GM06990 (cell line): Measurements from ENCODE around the gene TBC1D22B.

Experiments
- DNase-seq: peaks from one replicate; pipeline ENCODE4 v3.0.0-alpha.2; 2011; ENCODE audit not compliant: insufficient read length; ENCODE audit errors: extremely low read depth
- H3K27me3 ChIP-seq: replicated peaks from 2 replicates; pipeline ENCODE4 v1.6.0; 2011; ENCODE audit warnings: low read length; ENCODE audit not compliant: control insufficient read depth, insufficient read depth
- H3K36me3 ChIP-seq: 2 replicates; pipeline ENCODE4 v1.5.1; 2011; ENCODE audit warnings: low read length; ENCODE audit not compliant: control insufficient read depth, insufficient read depth
- H3K4me3 ChIP-seq: replicated peaks from 2 replicates; pipeline ENCODE4 v1.5.1; 2011; ENCODE audit warnings: low read depth, mild to moderate bottlenecking, control low read depth, low read length
- CTCF ChIP-seq: IDR thresholded peaks from 2 replicates; pipeline ENCODE4 v1.5.1; 2011; ENCODE audit warnings: low read length, control low read depth, mild to moderate bottlenecking, inconsistent platforms; ENCODE audit not compliant: insufficient read depth, poor library complexity, severe bottlenecking

Gene TBC1D22B

GRCh38 chr6:37319856-37320480 is 62.4 kb downstream of the TBC1D22B start:
- H3K36me3 ChIP-seq, result peaks cover 9% of the 10 kb centered on the region
- no peak for TF ChIP-seq CTCF
- no peak for DNase-seq
- no peak overlapping the region for H3K4me3 ChIP-seq
- no peaks in the 10 kb centered on the region for H3K27me3 ChIP-seq

GRCh38 chr6:37320646-37321045 is 63.1 kb downstream of the TBC1D22B start:
- DNase-seq, result no peak
- no peak overlapping the region for H3K4me3 ChIP-seq
- peaks cover 9% of the 10 kb centered on the region for H3K36me3 ChIP-seq
- no peaks in the 10 kb centered on the region for H3K27me3 ChIP-seq
- no peak for TF ChIP-seq CTCF

DNA sequence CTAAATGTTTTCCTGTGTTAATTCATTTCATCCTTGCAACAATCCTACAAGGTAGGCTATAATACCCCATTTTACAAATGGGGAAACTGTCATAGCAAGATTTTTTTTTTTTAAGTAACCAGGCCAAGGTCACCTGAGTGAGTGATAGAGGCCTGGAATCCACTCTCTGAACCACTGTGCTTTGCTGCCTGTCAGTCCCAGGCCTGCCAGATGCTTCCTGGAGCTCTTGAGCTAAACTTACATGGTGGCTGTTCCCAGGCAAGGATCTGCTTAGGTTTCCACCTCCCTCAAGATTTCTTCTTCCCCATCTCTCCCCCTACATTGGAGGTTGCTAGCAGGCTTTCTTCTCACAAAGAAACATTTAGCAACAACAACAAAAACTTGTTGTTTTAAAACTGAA is 63.5 kb downstream of the TBC1D22B start:
- Histone ChIP-seq H3K27me3 (no peaks in the 10 kb centered on the region), H3K36me3 (peaks cover 9% of the 10 kb centered on the region), H3K4me3 (no peak overlapping the region)
- TF ChIP-seq CTCF, result no peak
- DNase-seq, result no peak

DNA sequence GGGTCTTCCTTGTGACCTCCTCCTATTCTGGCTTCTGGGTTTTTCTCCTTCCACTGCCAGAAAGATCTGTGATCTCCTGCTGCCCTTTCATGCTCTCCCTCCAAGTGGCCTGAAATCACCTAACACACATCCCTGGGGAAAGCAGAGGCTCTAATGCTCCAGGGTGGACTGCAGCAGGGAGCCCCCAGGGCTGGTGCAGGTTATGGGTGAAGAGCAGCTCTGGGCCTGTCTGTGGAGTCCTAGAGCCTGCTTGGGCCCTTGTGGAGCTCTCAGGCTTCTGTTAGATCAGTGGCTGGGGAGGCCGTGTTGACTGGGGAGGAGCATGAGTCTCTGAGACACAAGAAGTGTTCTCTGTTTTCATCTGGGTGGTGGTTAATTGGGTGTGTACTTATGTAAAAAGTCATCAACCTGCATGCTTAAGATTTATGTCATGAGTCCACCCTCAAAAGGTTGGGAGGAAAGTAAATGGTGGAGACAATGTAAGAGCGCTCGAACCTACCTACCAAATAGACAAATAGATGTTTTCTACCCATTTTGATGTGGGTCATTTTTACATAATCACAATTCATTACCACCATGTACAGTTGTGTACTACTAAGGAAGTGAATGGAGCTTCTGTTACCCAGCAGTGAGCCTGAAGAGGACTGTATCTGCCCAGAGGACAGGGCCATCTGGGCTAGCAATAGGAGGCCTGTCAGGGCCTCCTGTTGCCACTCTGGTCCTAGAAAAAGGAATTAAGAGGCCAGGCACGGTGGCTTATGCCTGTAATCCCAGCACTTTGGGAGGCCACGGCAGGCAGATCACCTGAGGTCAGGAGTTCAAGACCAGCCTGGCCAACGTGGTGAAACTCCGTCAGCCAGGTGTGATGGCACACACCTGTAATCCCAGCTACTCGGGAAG is 64.2 kb downstream of the TBC1D22B start:
- Histone ChIP-seq H3K4me3 (no peak overlapping the region), H3K27me3 (no peaks in the 10 kb centered on the region), H3K36me3 (peaks cover 7% of the 10 kb centered on the region)
- no peak for DNase-seq
- no peak for TF ChIP-seq CTCF

DNA sequence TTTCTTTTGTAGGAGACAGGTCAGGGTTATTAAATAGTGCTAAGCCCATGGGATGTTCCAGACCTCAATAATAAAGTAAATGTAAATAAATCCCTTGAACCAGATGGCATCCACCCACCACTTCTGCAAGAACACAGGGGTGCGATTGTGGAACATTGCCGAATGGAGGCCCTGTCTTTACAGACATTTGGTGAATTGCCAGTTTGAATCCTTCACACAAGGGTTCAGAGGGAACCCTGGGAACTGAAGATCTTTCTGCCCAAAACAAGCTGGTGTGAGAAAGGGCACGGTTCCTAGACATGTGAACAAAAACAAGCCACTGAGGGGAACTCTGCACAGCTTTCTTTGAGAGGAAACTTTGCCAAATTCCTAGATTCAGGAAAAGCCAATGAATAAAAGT is 66.0 kb downstream of the TBC1D22B start:
- peaks cover 4% of the 10 kb centered on the region for H3K36me3 ChIP-seq
- H3K4me3 ChIP-seq, result no peak overlapping the region
- no peak for DNase-seq
- TF ChIP-seq CTCF, result no peak
- H3K27me3 ChIP-seq, result no peaks in the 10 kb centered on the region
